K562 (cell line): ENCODE data around the gene SLMAP.

Experiments
- CBX8 ChIP-seq: fragments of 200-600 bp; sonication (generic); IDR thresholded peaks from 2 replicates; pipeline ENCODE4 v1.6.1; 2012; ENCODE audit warnings: borderline replicate concordance, mixed run types, low read depth, mild to moderate bottlenecking, moderate library complexity, mixed read lengths, low read length, control low read depth, inconsistent platforms; ENCODE audit not compliant: poor library complexity, severe bottlenecking; ENCODE audit errors: extremely low read depth
- MXI1 ChIP-seq: IDR thresholded peaks from 2 replicates; pipeline ENCODE4 v1.6.1; 2011; ENCODE audit warnings: low read depth, mild to moderate bottlenecking, improper control_type of control experiment, low read length
- POLR2A ChIP-seq: fragments of 450-650 bp; conservative IDR thresholded peaks from 2 replicates; pipeline ENCODE4 v1.6.1; 2016
- SMARCC2 ChIP-seq: fragments of 450-650 bp; IDR thresholded peaks from 2 replicates; pipeline ENCODE4 v1.6.1; 2017; ENCODE audit warnings: antibody characterized with exemption, moderate library complexity, mild to moderate bottlenecking, low read depth
- SREBF1 ChIP-seq: fragments of 150-350 bp; IDR thresholded peaks from 2 replicates; pipeline ENCODE4 v1.6.1; 2014; ENCODE audit warnings: antibody characterized with exemption, low read depth, low read length, borderline replicate concordance
- TOE1 ChIP-seq, 2 experiments: fragments of 450-650 bp in 1 of 2; sonication (generic) in 1 of 2; formaldehyde crosslinking in 1 of 2; IDR thresholded peaks; 2 replicates each; pipeline versions ENCODE4 v1.7.1 to v1.8.0; 2016 to 2022; ENCODE audit warnings: borderline replicate concordance in 2 of 2, mild to moderate bottlenecking in 2 of 2, antibody characterized with exemption in 1 of 2, inconsistent platforms in 1 of 2, low read depth in 1 of 2, missing genetic modification reagents in 1 of 2, moderate library complexity in 1 of 2
- YY1 ChIP-seq, 3 experiments: IDR thresholded peaks; 2 replicates each; pipeline ENCODE4 v1.6.1; 2011; ENCODE audit warnings: low read length in 2 of 3, mild to moderate bottlenecking in 2 of 3, moderate library complexity in 2 of 3, borderline replicate concordance in 1 of 3, control low read depth in 1 of 3, low read depth in 1 of 3; ENCODE audit not compliant: insufficient read depth in 3 of 3, insufficient replicate concordance in 2 of 3, control insufficient read depth in 1 of 3, insufficient read length in 1 of 3; ENCODE audit errors: extremely low read depth in 1 of 3
- ZFP1 ChIP-seq: fragments of 450-650 bp; formaldehyde crosslinking; IDR thresholded peaks from 2 replicates; pipeline ENCODE4 v1.4.0; 2020; ENCODE audit warnings: mild to moderate bottlenecking, mixed read lengths
- ZNF507 ChIP-seq: conservative IDR thresholded peaks from 2 replicates; pipeline ENCODE4 v1.6.1; 2017; ENCODE audit warnings: missing genetic modification characterization, missing compliant biosample characterization
- ZNF764 ChIP-seq: fragments of 250-450 bp; sonication (Bioruptor Pico); IDR thresholded peaks from 2 replicates; pipeline ENCODE4 v1.4.0; 2020; ENCODE audit warnings: low read depth, mild to moderate bottlenecking, moderate library complexity
- TF ChIP-seq, protein P1 (sequence below): sonication (generic); formaldehyde crosslinking; IDR thresholded peaks from 2 replicates; pipeline ENCODE4 v1.5.0; 2020; ENCODE audit warnings: missing genetic modification reagents
- TF ChIP-seq, protein P2 (sequence below): fragments of 450-650 bp; conservative IDR thresholded peaks from 2 replicates; pipeline ENCODE4 v1.6.1; 2016; ENCODE audit warnings: missing genetic modification characterization, low read depth, mild to moderate bottlenecking, missing compliant biosample characterization, moderate library complexity

GRCh38 chr3:57810471-57811137 is 54.5 kb downstream of the SLMAP start:
- TF ChIP-seq SREBF1 (no peak), ZNF507 (tag) (no peak), CBX8 (no peak), SMARCC2 (no peak), MXI1 (no peak), ZFP1 (CRISPR knock-in tag) (no peak), TOE1 (IDR thresholded peaks at IDR 0.05; ENCODE audit: borderline replicate concordance) (no peak), TOE1 (CRISPR knock-in tag; IDR thresholded peaks at IDR 0.05; ENCODE audit: borderline replicate concordance, low read depth) (no peak), POLR2A (no peak), ZNF764 (no peak), YY1 (IDR thresholded peaks at IDR 0.05; ENCODE audit: borderline replicate concordance in 1 of 3, control insufficient read depth in 1 of 3, extremely low read depth in 1 of 3, insufficient read depth in 3 of 3, insufficient read length in 1 of 3, insufficient replicate concordance in 2 of 3, low read depth in 1 of 3, low read length in 2 of 3) (no peak)
- TF ChIP-seq, protein P1, sequence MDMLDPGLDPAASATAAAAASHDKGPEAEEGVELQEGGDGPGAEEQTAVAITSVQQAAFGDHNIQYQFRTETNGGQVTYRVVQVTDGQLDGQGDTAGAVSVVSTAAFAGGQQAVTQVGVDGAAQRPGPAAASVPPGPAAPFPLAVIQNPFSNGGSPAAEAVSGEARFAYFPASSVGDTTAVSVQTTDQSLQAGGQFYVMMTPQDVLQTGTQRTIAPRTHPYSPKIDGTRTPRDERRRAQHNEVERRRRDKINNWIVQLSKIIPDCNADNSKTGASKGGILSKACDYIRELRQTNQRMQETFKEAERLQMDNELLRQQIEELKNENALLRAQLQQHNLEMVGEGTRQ (CRISPR knock-in tag): no peak
- TF ChIP-seq, protein P2, sequence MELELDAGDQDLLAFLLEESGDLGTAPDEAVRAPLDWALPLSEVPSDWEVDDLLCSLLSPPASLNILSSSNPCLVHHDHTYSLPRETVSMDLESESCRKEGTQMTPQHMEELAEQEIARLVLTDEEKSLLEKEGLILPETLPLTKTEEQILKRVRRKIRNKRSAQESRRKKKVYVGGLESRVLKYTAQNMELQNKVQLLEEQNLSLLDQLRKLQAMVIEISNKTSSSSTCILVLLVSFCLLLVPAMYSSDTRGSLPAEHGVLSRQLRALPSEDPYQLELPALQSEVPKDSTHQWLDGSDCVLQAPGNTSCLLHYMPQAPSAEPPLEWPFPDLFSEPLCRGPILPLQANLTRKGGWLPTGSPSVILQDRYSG (tag): no peak
